NB4 (cell line): ENCODE measurements around the gene FRMD5.

Experiments used
- DNase-seq: peaks from one replicate; pipeline ENCODE4 v3.0.0; 2010; ENCODE audit warnings: low read depth
- H3K4me3 ChIP-seq: one replicate; pipeline ENCODE4 v1.5.1; 2011; ENCODE audit warnings: mild to moderate bottlenecking, low read depth, low read length, moderate library complexity
- MYC ChIP-seq: IDR thresholded peaks from 2 replicates; pipeline ENCODE4 v1.6.1; 2011; ENCODE audit warnings: low read depth, low read length
- POLR2A ChIP-seq: IDR thresholded peaks from 2 replicates; pipeline ENCODE4 v1.6.1; 2011; ENCODE audit warnings: mild to moderate bottlenecking; ENCODE audit not compliant: insufficient read length; ENCODE audit errors: extremely low read depth
- TF ChIP-seq, protein P1 (sequence below): IDR thresholded peaks from one replicate; pipeline ENCODE4 v1.5.1; 2012; ENCODE audit warnings: low read depth, low read length
- TF ChIP-seq, protein P2 (sequence below): IDR thresholded peaks from 2 replicates; pipeline ENCODE4 v1.6.1; 2011; ENCODE audit warnings: low read depth, low read length

Gene FRMD5

DNA sequence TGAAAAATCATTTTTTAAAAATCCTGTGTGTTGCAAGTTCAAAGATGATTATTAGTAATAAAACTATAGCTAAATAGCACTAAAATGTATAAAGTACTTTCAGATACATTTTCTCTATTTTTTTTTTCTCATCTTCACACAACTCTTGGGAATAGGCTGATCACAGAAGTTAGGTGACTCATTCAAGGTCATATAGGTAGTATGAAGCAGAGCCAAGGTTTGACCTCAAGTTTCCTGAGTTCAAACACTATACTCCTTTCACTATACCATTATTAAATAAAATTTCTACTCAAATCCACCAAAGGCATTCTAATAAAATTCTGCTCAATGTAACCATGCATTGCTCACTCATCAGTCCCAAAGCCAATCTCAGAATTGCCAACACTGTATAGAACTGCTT is 21.3 kb downstream of the FRMD5 start:
- no peak for DNase-seq
- no peak overlapping the region for H3K4me3 ChIP-seq
- no peak for TF ChIP-seq MYC
- TF ChIP-seq, protein P1, sequence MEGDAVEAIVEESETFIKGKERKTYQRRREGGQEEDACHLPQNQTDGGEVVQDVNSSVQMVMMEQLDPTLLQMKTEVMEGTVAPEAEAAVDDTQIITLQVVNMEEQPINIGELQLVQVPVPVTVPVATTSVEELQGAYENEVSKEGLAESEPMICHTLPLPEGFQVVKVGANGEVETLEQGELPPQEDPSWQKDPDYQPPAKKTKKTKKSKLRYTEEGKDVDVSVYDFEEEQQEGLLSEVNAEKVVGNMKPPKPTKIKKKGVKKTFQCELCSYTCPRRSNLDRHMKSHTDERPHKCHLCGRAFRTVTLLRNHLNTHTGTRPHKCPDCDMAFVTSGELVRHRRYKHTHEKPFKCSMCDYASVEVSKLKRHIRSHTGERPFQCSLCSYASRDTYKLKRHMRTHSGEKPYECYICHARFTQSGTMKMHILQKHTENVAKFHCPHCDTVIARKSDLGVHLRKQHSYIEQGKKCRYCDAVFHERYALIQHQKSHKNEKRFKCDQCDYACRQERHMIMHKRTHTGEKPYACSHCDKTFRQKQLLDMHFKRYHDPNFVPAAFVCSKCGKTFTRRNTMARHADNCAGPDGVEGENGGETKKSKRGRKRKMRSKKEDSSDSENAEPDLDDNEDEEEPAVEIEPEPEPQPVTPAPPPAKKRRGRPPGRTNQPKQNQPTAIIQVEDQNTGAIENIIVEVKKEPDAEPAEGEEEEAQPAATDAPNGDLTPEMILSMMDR: no peak
- no peak for TF ChIP-seq POLR2A
- TF ChIP-seq, protein P2, sequence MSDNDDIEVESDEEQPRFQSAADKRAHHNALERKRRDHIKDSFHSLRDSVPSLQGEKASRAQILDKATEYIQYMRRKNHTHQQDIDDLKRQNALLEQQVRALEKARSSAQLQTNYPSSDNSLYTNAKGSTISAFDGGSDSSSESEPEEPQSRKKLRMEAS: no peak

DNA sequence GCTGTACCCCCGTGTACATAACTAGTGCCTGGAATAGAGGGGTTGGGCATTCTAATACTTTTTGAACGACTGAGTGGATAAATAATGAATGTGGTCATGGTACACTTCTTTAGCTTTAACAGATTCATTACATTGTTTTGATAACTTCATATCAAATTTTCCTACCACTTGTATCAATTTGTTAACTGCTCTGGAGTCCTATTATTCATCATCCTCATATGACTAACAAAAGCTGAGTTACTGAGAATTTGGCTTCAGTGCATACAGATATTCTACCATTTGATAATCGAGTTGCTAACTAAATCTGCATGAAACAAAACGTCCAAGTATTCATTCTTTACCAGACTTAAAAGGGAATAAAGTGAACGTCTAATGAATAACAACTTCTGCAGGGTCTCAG is 31.7 kb downstream of the FRMD5 start:
- TF ChIP-seq, protein P1: no peak
- no peak for TF ChIP-seq POLR2A
- no peak for TF ChIP-seq MYC
- H3K4me3 ChIP-seq: no peak overlapping the region
- DNase-seq: no peak

DNA sequence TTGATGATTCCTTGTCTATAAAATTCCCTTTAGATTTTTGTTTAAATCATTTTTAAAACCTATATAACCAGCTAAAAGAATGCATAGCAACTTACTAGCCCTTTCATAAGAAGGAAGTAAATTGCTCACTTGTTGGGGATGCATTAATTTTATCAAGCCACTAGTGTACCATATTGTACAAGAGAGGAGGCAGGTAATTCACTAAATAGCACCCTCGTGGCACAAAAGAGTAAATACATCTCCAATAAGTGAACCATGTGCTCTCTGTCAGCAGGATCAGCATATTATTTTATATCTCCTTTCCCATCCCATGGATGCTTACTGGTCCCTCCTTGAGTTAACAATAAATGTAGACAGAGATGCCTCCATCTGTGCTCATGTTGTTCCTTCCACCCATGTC is 34.3 kb downstream of the FRMD5 start:
- no peak for TF ChIP-seq POLR2A
- TF ChIP-seq, protein P2: peak; percentile 49
- H3K4me3 ChIP-seq: no peak overlapping the region
- no peak for DNase-seq

DNA sequence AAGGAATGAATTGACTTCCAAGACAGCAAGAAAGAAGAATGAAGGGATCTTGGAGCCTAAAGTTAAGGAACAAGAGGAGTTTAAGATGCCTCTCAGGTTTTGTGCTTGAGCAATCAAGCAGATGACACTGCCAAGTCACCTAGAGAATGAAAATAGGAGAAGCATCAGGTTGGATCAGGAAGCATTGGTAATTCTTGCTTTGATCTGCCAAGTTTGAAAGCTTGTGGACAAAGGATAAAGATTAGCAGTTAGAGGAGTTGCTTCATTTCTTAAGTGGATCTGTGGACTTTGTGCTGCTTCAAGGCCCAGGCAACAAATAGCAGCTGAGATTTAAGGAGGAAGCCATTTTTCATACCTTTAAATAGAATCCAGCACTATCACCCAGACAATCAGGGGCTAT is 35.6 kb downstream of the FRMD5 start:
- TF ChIP-seq, protein P1: no peak
- TF ChIP-seq, protein P2: no peak
- no peak for TF ChIP-seq POLR2A
- no peak for TF ChIP-seq MYC
- H3K4me3 ChIP-seq: no peak overlapping the region
- no peak for DNase-seq

DNA sequence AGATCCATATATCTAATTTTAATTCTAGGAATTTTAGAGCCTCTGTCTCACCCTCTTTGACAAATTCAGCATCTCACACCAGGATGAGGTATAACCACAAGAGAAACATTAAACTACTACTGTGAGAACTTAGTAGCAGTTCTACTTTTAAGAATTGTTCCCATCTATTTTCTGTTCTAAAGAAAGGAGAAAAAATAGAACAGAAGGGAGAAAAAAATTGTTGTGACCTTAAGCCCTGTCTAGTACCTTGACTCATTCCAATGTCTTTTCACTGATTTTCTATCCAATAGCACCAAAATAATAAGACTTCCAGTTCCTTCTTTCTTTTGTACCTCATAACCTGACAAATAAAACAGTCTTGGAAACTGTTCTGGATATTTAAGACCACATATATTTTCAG is 37.0 kb downstream of the FRMD5 start:
- no peak for DNase-seq
- H3K4me3 ChIP-seq: no peak overlapping the region
- no peak for TF ChIP-seq MYC

DNA sequence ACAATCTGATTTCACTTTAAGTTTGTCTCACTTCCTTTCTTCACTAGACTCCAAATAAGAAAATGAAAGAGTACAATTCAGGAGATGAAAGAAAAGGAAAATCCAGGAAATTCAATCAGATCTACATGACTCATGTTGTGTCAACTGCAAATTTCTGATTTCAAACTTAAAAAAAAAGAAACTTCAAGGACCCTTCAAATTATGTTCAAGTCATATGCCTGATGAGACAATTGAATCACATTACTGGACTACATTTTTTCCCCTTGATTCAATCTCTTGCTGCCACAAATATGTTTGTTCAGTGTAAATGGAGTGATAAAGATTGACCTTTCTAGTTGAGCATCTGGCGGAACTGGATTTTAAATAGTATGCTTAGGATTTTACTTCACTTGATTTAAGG is 37.4 kb downstream of the FRMD5 start:
- TF ChIP-seq POLR2A (no peak), MYC (no peak)
- TF ChIP-seq, protein P2: no peak
- TF ChIP-seq, protein P1: no peak
- DNase-seq: no peak

DNA sequence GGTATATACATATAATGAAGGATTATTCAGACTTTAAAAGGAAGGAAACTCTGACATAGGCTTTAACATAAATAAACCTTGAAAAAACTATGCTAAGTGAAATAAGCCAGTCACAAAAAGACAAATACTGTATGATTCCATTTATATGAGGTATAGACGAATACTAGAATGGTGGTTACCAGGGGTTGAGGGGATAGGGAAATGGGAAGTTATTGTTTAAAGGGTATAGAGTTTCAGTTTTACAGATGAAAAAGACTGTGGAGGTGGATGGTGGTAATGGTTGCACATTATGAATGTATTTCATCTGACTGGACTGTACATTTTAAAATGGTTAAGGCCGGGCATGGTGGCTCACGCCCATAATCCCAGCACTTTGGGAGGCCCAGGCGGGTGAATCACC is 41.7 kb downstream of the FRMD5 start:
- TF ChIP-seq MYC: no peak
- TF ChIP-seq, protein P2: no peak
- TF ChIP-seq, protein P1: no peak
- TF ChIP-seq POLR2A: no peak
- DNase-seq: no peak
- H3K4me3 ChIP-seq: no peak overlapping the region

More for the DNA sequence above, 37.4 kb downstream of the FRMD5 start:
- H3K4me3 ChIP-seq: no peak overlapping the region
